ENCODE measurements around the gene PTER. TPM values are rescaled to one million over a fixed set of nuclear protein-coding genes. Genes with fewer than 3 reads are reported as not detected.

PTER gene
- total RNA-seq, 1 experiment from 2014 or later: 6.6 TPM

DNA sequence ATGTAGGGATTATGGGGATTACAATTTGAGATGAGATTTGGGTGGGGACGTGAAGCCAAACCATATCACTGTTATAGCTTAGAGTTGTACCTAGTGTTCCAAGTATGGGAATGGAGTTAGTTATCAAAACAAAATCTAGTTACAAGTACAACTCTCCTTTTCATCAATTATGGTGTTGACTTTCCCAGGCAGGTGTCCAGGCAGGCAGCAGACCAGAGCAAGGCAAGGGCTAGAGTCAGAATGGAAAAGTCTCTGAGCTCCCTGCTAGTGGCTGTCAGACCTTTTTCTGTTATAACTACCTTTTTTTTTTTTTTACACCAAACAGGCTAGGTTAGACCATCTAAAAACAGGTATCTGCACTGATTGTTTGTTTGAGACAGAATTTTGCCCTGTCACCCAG lies 29.2 kb downstream of the PTER start:
- ChIA-PET CTCF (no interaction called here), POLR2A (ENCODE audit: unreplicated experiment) (no interaction called here)
- intact Hi-C loops (cut with micrococcal nuclease): no loop called here
- H2AFZ ChIP-seq (ENCODE audit: low read length): no peak overlapping the region
- no peaks in the 10 kb centered on the region for H3K79me2 ChIP-seq (ENCODE audit: low read length)
- H3K27me3 ChIP-seq (ENCODE audit: low read length): no peaks in the 10 kb centered on the region
- ATAC-seq (no peak), DNase-seq (no peak)
- H3K9ac ChIP-seq (ENCODE audit: low read length): no peak overlapping the region
- TF ChIP-seq EZH2 (IDR thresholded peaks at IDR 0.05; ENCODE audit: low read length, unreplicated experiment) (no peak), EZH2phosphoT487 (IDR thresholded peaks at IDR 0.05; ENCODE audit: borderline replicate concordance, low read length) (no peak)
- TF ChIP-seq, protein P1, sequence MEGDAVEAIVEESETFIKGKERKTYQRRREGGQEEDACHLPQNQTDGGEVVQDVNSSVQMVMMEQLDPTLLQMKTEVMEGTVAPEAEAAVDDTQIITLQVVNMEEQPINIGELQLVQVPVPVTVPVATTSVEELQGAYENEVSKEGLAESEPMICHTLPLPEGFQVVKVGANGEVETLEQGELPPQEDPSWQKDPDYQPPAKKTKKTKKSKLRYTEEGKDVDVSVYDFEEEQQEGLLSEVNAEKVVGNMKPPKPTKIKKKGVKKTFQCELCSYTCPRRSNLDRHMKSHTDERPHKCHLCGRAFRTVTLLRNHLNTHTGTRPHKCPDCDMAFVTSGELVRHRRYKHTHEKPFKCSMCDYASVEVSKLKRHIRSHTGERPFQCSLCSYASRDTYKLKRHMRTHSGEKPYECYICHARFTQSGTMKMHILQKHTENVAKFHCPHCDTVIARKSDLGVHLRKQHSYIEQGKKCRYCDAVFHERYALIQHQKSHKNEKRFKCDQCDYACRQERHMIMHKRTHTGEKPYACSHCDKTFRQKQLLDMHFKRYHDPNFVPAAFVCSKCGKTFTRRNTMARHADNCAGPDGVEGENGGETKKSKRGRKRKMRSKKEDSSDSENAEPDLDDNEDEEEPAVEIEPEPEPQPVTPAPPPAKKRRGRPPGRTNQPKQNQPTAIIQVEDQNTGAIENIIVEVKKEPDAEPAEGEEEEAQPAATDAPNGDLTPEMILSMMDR (conservative IDR thresholded peaks at IDR 0.05; ENCODE audit: low read depth, low read length): no peak
- no peaks in the 10 kb centered on the region for H3K9me3 ChIP-seq (ENCODE audit: low read length)
- no TSS peak for BruUV-seq (replicated peaks)
- no peaks in the 10 kb centered on the region for H3K9me2 ChIP-seq (replicated peaks; ENCODE audit: low read length)
- 0 out of 2 replicates have a peak overlapping the region, but pooled peaks have one; percentile 23 for H3K27ac ChIP-seq (ENCODE audit: low read length)
- no peak overlapping the region for H3K4me2 ChIP-seq (ENCODE audit: low read length)
- H3F3A ChIP-seq (ENCODE audit: low read length, unreplicated experiment): no peaks in the 10 kb centered on the region
- H4K20me1 ChIP-seq (ENCODE audit: low read length): no peaks in the 10 kb centered on the region
- H3K4me3 ChIP-seq (ENCODE audit: low read length): no peak overlapping the region
- H3K4me1 ChIP-seq (ENCODE audit: insufficient read depth, low read length): no peaks in the 10 kb centered on the region
- no peaks in the 10 kb centered on the region for H3K36me3 ChIP-seq (ENCODE audit: low read depth, low read length)

DNA sequence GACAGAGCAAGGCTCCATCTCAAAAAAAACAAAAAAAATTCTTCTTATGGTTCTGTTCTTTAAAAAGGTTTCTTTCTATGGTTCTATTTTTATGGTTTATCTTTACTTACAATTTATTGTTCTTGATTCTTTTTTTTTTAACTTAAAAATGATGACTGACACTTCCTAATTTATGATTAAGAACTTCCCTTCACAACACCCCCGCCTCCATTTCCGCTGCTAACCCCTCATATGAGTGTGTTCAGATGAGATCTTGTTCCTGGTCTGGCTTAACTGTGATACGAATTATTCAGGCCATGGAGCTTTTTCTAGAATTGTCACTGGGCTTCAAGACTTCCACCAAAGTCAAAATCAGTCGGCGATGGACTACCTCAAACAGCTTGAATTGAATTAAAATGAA lies 33.9 kb downstream of the PTER start:
- Histone ChIP-seq H3K36me3 (ENCODE audit: low read depth, low read length) (no peaks in the 10 kb centered on the region), H3F3A (ENCODE audit: low read length, unreplicated experiment) (no peaks in the 10 kb centered on the region), H3K27ac (ENCODE audit: low read length) (no peak overlapping the region), H3K79me2 (ENCODE audit: low read length) (no peaks in the 10 kb centered on the region), H3K9me2 (replicated peaks; ENCODE audit: low read length) (no peaks in the 10 kb centered on the region), H2AFZ (ENCODE audit: low read length) (no peak overlapping the region), H3K9ac (ENCODE audit: low read length) (no peak overlapping the region), H3K27me3 (ENCODE audit: low read length) (no peaks in the 10 kb centered on the region), H3K4me1 (ENCODE audit: insufficient read depth, low read length) (no peaks in the 10 kb centered on the region), H4K20me1 (ENCODE audit: low read length) (no peaks in the 10 kb centered on the region), H3K9me3 (ENCODE audit: low read length) (no peaks in the 10 kb centered on the region), H3K4me2 (ENCODE audit: low read length) (no peak overlapping the region), H3K4me3 (ENCODE audit: low read length) (no peak overlapping the region)
- ChIA-PET POLR2A (ENCODE audit: unreplicated experiment) (no interaction called here), CTCF (no interaction called here)
- TF ChIP-seq EZH2 (IDR thresholded peaks at IDR 0.05; ENCODE audit: low read length, unreplicated experiment) (no peak), EZH2phosphoT487 (IDR thresholded peaks at IDR 0.05; ENCODE audit: borderline replicate concordance, low read length) (no peak)
- TF ChIP-seq, protein P1 (conservative IDR thresholded peaks at IDR 0.05; ENCODE audit: low read depth, low read length): no peak
- DNase-seq (no peak), ATAC-seq (no peak)
- no TSS peak for BruUV-seq (replicated peaks)
- intact Hi-C loops (cut with micrococcal nuclease): no loop called here

DNA sequence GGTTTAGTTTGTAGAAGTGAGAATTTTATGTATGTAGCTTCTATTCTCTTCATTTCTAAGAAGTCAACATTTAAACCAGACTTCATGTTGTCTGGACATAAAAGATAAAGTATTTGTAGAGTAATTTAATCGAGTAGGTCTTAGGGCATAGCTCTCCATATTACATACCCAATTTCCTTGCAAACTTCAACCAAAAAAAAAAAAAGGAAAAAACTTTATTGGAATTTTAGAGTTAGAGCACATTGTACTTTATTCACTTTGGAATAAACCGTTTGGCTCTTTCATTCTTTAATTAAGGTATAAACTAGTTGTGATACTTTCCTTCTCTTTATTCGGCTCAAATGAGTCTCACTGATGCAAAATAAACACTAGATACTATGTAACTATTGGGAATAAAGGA lies 36.0 kb downstream of the PTER start:
- no peak overlapping the region for H3K4me3 ChIP-seq (ENCODE audit: low read length)
- TF ChIP-seq, protein P1 (conservative IDR thresholded peaks at IDR 0.05; ENCODE audit: low read depth, low read length): no peak
- TF ChIP-seq EZH2 (IDR thresholded peaks at IDR 0.05; ENCODE audit: low read length, unreplicated experiment): no peak
- no peak for TF ChIP-seq EZH2phosphoT487 (IDR thresholded peaks at IDR 0.05; ENCODE audit: borderline replicate concordance, low read length)
- H3K9me2 ChIP-seq (replicated peaks; ENCODE audit: low read length): no peaks in the 10 kb centered on the region
- no peaks in the 10 kb centered on the region for H3F3A ChIP-seq (ENCODE audit: low read length, unreplicated experiment)
- H4K20me1 ChIP-seq (ENCODE audit: low read length): no peaks in the 10 kb centered on the region
- no peaks in the 10 kb centered on the region for H3K27me3 ChIP-seq (ENCODE audit: low read length)
- ChIA-PET CTCF (no interaction called here), POLR2A (ENCODE audit: unreplicated experiment) (no interaction called here)
- H3K4me1 ChIP-seq (ENCODE audit: insufficient read depth, low read length): no peaks in the 10 kb centered on the region
- no TSS peak for BruUV-seq (replicated peaks)
- no peak overlapping the region for H2AFZ ChIP-seq (ENCODE audit: low read length)
- intact Hi-C loops (cut with micrococcal nuclease): no loop called here
- H3K79me2 ChIP-seq (ENCODE audit: low read length): no peaks in the 10 kb centered on the region
- H3K4me2 ChIP-seq (ENCODE audit: low read length): no peak overlapping the region
- H3K27ac ChIP-seq (ENCODE audit: low read length): no peak overlapping the region
- ATAC-seq (no peak), DNase-seq (no peak)
- no peaks in the 10 kb centered on the region for H3K9me3 ChIP-seq (ENCODE audit: low read length)
- no peaks in the 10 kb centered on the region for H3K36me3 ChIP-seq (ENCODE audit: low read depth, low read length)
- no peak overlapping the region for H3K9ac ChIP-seq (ENCODE audit: low read length)
